GM13976 (cell line): ENCODE measurements around the gene UBE3A.

Experiments used
- DNase-seq: peaks from one replicate; pipeline ENCODE4 v3.0.0; 2012; ENCODE audit warnings: low spot score
- in situ Hi-C: fragments of 300-500 bp; cut with MboI; formaldehyde crosslinking; loops from one replicate; pipeline ENCODE4 v1.12.0; 2022; ENCODE audit warnings: low sequenced_read_pairs, mixed read lengths, inconsistent platforms; ENCODE audit not compliant: unreplicated experiment
- TF ChIP-seq, protein P1 (sequence below): IDR thresholded peaks from 2 replicates; pipeline ENCODE4 v1.5.1; 2012; ENCODE audit warnings: borderline replicate concordance, mild to moderate bottlenecking; ENCODE audit not compliant: insufficient read depth; ENCODE audit errors: extremely low read depth, missing control alignments, control extremely low read depth

The UBE3A gene

DNA sequence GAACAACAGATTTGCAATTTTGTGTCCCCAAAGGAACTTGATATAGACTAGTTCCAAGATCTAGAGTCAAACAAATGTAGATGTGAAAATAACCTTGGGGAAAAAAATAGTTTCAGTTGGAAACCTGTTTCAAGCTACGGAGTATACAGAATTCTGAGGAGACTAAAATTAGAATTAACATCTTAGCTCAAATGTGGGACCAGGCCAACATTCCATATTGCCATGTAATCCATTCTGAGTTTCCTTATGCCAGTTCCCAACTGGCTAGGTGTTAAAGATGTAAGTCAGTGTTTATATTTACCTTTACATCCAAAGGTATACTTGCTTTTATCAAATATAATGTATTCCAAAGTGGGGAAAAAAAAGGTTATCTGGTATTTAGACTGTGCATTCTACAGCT, 76.3 kb downstream of the UBE3A start:
- TF ChIP-seq, protein P1, sequence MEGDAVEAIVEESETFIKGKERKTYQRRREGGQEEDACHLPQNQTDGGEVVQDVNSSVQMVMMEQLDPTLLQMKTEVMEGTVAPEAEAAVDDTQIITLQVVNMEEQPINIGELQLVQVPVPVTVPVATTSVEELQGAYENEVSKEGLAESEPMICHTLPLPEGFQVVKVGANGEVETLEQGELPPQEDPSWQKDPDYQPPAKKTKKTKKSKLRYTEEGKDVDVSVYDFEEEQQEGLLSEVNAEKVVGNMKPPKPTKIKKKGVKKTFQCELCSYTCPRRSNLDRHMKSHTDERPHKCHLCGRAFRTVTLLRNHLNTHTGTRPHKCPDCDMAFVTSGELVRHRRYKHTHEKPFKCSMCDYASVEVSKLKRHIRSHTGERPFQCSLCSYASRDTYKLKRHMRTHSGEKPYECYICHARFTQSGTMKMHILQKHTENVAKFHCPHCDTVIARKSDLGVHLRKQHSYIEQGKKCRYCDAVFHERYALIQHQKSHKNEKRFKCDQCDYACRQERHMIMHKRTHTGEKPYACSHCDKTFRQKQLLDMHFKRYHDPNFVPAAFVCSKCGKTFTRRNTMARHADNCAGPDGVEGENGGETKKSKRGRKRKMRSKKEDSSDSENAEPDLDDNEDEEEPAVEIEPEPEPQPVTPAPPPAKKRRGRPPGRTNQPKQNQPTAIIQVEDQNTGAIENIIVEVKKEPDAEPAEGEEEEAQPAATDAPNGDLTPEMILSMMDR, result no peak
- DNase-seq, result no peak
- in situ Hi-C loops, result no loop called here

DNA sequence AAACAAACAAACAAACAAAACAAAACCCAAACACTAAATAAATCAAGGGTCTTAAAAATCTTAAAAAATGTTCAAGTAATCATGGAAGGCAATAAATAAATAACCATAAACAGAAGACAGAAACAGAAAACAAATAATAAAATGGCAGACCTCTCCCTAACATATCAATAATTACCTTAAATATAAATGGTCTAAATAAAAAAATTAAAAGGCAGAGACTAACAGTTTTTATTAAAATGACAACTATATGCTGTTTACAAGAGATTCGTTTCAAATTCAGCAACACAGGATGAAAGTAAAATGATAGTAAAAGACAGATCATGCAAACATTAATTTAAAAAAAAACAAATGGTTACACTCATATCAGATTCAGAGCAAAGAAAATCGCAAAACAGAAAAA, 91.1 kb downstream of the UBE3A start:
- in situ Hi-C loops, result no loop called here
- TF ChIP-seq, protein P1, result no peak
- no peak for DNase-seq

DNA sequence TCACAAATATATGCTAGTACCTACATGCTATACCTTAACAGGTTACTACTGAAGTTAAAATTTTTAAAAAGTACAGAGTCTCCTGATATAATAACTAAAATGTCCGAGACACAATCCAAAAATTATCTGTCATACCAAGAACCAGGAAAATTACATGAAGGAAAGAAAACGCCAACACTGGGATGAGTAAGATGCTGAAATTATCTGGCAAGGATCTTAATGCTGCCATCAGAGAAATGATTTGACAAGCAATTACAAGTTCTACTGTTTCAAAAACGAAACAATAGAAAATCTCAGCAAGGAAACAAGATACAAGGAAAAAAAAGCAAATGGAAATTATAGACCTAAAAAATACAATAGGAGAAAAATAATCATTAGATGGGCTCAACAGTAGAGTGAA, 92.5 kb downstream of the UBE3A start:
- DNase-seq, result no peak
- in situ Hi-C loops, result no loop called here

DNA sequence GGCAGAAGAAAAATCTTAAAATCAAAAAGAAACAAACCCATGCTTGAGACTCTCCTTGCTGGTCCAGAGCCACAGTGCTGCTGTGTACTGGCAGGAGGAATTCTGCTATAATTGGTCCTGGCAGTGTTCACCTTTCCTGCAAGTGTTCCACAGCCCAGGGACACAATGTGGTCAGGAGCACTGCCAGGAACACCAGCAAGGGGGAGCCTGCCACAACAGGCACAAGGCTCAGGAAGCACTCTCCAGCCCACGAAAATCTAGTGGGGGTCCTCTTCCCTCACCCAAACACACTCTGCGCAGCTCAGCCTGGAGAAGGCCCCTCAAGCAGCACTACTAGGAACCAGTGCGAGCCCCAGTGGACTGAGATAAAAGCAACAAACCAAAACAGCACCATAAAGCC, 92.9 kb downstream of the UBE3A start:
- TF ChIP-seq, protein P1, result no peak
- DNase-seq, result no peak

More for the DNA sequence above, 92.5 kb downstream of the UBE3A start:
- TF ChIP-seq, protein P1, result no peak

DNA sequence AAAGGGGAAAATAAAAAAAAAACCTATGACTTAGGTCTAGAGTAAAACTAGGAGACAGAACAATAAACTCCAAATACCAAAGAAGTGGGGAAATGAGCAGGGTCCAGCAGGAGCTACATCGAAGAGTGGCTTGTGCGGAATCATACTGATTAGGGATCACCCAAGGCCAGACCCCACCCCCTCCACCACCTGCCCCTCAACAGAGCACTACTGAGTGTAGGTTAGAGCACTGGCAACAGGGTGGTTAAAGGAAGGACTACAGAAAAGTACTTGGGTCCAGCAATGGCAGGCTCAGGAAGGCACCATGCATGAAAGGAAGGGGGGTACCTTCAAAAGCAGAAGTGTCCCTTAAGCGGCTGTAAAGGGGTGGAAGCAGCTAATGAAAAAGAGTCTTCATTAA, 96.2 kb downstream of the UBE3A start:
- in situ Hi-C loops, result no loop called here
- no peak for DNase-seq
- TF ChIP-seq, protein P1, result no peak

More for the DNA sequence above, 92.9 kb downstream of the UBE3A start:
- in situ Hi-C loops, result no loop called here

DNA sequence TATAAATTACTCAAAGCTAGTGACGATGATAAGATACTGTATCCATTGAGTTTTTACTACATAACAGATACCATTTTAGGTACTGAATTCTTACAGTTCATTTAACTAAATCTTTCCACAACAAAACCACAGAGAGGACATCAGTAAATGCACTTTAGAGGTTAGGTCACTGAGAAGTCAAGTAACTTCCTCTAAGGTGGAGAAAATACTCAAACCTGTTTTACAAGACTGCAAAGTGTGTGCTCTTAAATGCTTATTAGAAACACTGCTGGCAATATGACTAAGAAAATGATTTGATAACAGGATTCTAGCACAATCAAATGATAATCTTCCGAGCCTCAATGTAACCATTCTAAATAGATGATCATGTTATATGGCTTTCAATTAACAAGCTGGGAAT, 99.4 kb downstream of the UBE3A start:
- no peak for DNase-seq
- TF ChIP-seq, protein P1, result no peak
- in situ Hi-C loops, result no loop called here

DNA sequence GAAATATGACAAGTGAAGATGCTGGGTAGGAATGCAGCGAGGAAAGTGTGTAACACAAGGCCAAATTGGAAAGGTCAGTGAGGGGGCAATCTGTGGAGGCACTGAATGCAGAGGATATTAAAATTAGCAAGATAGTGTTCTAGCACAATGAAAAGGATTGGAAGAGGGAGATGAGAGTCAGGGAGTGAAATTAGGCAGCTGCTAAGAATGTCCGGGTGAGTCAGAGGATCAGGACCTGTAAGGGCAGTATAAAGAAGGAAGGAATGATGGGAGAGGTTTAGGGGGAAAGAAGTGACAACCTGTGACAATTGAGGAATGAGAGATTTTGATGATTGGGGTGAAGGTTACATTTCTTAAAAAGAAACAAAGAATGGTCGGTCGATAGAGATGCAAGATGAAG, 103.5 kb downstream of the UBE3A start:
- no peak for DNase-seq
- in situ Hi-C loops, result no loop called here
- TF ChIP-seq, protein P1, result no peak
